Gastrocnemius medialis (tissue), 4 donors: Measurements from ENCODE around the gene ZNF668. TPM values are rescaled to one million over a fixed set of nuclear protein-coding genes. Genes with fewer than 3 reads are reported as not detected.
A peak's percentile ranks its signal among the peaks of the same experiment; 100 is the strongest.

Experiments used
- ATAC-seq, 2 donors: fragments of 150-250 bp; one replicate each; pipeline ENCODE4 v1.9.1; 2016
- DNase-seq, 2 donors: peaks; one replicate each; pipeline ENCODE4 v3.0.0-alpha.2; 2019
- H3K27ac ChIP-seq, 4 donors: fragments of 200-600 bp; sonication (generic); 1 replicate in 1 of 4; 2 replicates in 3 of 4; pipeline ENCODE4 v1.5.1; 2016 to 2018; ENCODE audit warnings: mild to moderate bottlenecking in 2 of 4, moderate library complexity in 1 of 4
- H3K27me3 ChIP-seq, 3 donors: fragments of 200-600 bp; sonication (generic) in 2 of 3; 1 replicate in 1 of 3; 2 replicates in 2 of 3; pipeline versions ENCODE4 v1.5.1 to v1.6.0; 2016 to 2019; ENCODE audit warnings: mild to moderate bottlenecking in 1 of 3, moderate library complexity in 1 of 3
- H3K36me3 ChIP-seq, 2 donors: fragments of 200-600 bp; sonication (generic) in 1 of 2; one replicate each; pipeline ENCODE4 v1.5.1; 2017 to 2018
- H3K4me1 ChIP-seq, 2 donors: fragments of 200-600 bp; sonication (generic) in 1 of 2; one replicate each; pipeline ENCODE4 v1.5.1; 2016 to 2017; ENCODE audit warnings: mild to moderate bottlenecking in 2 of 2
- H3K4me3 ChIP-seq, 4 donors: fragments of 200-600 bp; sonication (generic) in 3 of 4; 1 replicate in 1 of 4; 2 replicates in 3 of 4; pipeline ENCODE4 v1.5.1; 2016 to 2019; ENCODE audit warnings: mild to moderate bottlenecking in 2 of 4
- H3K9me3 ChIP-seq, 3 donors: fragments of 200-600 bp; sonication (generic) in 2 of 3; 1 replicate in 1 of 3; 2 replicates in 2 of 3; pipeline ENCODE4 v1.5.1; 2016 to 2019
- POLR2A ChIP-seq, 2 donors: fragments of 450-650 bp; IDR thresholded peaks; one replicate each; pipeline ENCODE4 v1.6.1; 2017; ENCODE audit warnings: antibody characterized with exemption in 2 of 2, mild to moderate bottlenecking in 2 of 2, moderate library complexity in 2 of 2
- in situ Hi-C, 4 donors: fragments of 200-750 bp; cut with MboI; loops; one replicate each; pipeline versions ENCODE4 v1.15.0 to v1.8.0; 2017; ENCODE audit warnings: low sequenced_read_pairs in 4 of 4
- intact Hi-C: fragments of 100-400 bp; cut with DNase I; formaldehyde crosslinking; loops from one replicate; pipeline ENCODE4 v1.15.1; 2023; ENCODE audit warnings: low total_unique reads
- total RNA-seq, 4 donors: library from RNA; depleted of rRNA; stranded (reverse); fragments of >200 nt; gene quantifications; one replicate each; pipeline versions ENCODE4 v1.1.0 to v1.2.3, GENCODE V29; 2016
- TF ChIP-seq, protein P1 (sequence below), 5 experiments: fragments of 450-650 bp in 3 of 5; fragments of 200-600 bp in 2 of 5; sonication (generic) in 2 of 5; IDR thresholded peaks in 4 of 5; conservative IDR thresholded peaks in 1 of 5; 1 replicate in 4 of 5; 2 replicates in 1 of 5; pipeline ENCODE4 v1.5.1; 2016 to 2019; ENCODE audit warnings: antibody characterized with exemption in 5 of 5, mild to moderate bottlenecking in 3 of 5, moderate library complexity in 3 of 5

Gene ZNF668
- total RNA-seq, 4 donors from 2014 or later = 6.6 to 16.0 (median 11.0) TPM

GRCh38 chr16:31111881-31112466, 37.9 kb upstream of the ZNF668 start:
- ATAC-seq (no peak), DNase-seq (no peak)
- no peak for TF ChIP-seq POLR2A (IDR thresholded peaks at IDR 0.05)
- TF ChIP-seq, protein P1, sequence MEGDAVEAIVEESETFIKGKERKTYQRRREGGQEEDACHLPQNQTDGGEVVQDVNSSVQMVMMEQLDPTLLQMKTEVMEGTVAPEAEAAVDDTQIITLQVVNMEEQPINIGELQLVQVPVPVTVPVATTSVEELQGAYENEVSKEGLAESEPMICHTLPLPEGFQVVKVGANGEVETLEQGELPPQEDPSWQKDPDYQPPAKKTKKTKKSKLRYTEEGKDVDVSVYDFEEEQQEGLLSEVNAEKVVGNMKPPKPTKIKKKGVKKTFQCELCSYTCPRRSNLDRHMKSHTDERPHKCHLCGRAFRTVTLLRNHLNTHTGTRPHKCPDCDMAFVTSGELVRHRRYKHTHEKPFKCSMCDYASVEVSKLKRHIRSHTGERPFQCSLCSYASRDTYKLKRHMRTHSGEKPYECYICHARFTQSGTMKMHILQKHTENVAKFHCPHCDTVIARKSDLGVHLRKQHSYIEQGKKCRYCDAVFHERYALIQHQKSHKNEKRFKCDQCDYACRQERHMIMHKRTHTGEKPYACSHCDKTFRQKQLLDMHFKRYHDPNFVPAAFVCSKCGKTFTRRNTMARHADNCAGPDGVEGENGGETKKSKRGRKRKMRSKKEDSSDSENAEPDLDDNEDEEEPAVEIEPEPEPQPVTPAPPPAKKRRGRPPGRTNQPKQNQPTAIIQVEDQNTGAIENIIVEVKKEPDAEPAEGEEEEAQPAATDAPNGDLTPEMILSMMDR (IDR thresholded peaks at IDR 0.05 in 4 of 5, conservative IDR thresholded peaks at IDR 0.05 in 1 of 5) = no peak
- Histone ChIP-seq H3K4me3 (no peak overlapping the region), H3K4me1 (peaks cover 46 to 47% of the 10 kb centered on the region in 2 donors), H3K27me3 (no peaks in the 10 kb centered on the region), H3K27ac (peak overlapping the region; percentile 66 to 96 (median 84)), H3K9me3 (no peaks in the 10 kb centered on the region), H3K36me3 (peaks cover 0 to 31% of the 10 kb centered on the region in 2 donors)
- intact Hi-C loops (no loop called here), in situ Hi-C loops (no loop called here)

DNA sequence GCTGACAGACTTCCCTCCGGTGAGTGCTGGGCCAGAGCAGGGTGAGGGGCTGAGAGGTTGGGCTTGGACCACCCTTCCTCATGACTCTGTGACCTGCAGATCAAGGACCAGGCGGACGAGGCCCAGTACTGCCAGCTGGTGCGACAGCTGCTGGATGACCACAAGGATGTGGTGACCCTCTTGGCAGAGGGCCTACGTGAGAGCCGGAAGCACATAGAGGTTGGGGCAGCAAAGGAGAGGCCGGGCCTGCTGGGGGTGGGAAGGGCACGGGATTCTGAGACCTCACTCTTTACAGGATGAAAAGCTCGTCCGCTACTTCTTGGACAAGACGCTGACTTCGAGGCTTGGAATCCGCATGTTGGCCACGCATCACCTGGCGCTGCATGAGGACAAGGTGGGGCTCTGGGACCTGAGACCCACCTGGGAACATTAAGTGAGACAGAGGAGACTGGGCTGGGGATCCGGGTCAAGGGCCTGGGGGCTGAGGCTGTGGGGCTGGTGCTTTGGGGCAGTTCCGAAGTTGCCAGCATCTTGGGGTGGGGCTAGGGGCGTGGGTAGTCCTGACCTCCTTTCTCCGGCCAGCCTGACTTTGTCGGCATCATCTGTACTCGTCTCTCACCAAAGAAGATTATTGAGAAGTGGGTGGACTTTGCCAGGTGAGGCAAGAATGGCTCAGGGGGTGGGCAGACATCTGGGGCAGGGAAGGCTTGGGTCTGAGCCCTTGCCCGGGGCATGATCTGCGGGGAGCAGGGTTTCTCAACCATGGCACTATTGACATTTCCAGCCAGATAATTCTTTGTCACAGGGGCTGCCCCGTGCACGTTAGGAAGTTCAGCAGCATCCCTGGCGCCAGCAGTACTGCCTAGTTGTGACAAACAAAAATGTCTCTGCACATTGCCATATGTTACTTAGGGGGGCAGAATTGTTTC, 36.3 kb upstream of the ZNF668 start:
- DNase-seq (peak in 1 of 2 donors; percentile 40), ATAC-seq (no peak)
- TF ChIP-seq POLR2A (IDR thresholded peaks at IDR 0.05) = no peak
- TF ChIP-seq, protein P1 (IDR thresholded peaks at IDR 0.05 in 4 of 5, conservative IDR thresholded peaks at IDR 0.05 in 1 of 5) = no peak
- in situ Hi-C loops = no loop called here
- Histone ChIP-seq H3K4me1 (peaks cover 42 to 50% of the 10 kb centered on the region in 2 donors), H3K27me3 (no peaks in the 10 kb centered on the region), H3K9me3 (no peaks in the 10 kb centered on the region), H3K36me3 (peaks cover 0 to 31% of the 10 kb centered on the region in 2 donors), H3K27ac (peak overlapping the region; percentile 85 to 100 (median 97)), H3K4me3 (no peak overlapping the region)
- intact Hi-C loops = no loop called here

DNA sequence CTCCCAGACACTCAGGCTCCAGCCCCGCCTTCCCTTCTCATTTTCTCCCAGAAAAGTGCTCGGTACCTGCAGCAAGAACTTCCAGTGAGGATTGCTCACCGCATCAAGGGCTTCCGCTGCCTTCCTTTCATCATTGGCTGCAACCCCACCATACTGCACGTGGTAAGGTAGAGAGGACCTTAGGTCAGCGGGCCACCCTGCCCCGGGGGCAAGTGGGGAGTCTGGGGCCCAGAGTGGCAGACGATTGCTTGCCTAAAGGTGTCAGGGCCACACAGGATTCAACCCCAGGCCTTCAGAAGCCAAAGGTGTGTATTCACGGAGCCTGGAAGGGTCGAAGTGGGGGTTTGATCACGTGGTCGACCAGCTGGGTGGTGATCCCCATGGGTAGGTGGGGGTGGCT, 35.6 kb upstream of the ZNF668 start:
- TF ChIP-seq POLR2A (IDR thresholded peaks at IDR 0.05) = no peak
- TF ChIP-seq, protein P1 (IDR thresholded peaks at IDR 0.05 in 4 of 5, conservative IDR thresholded peaks at IDR 0.05 in 1 of 5) = no peak
- H3K27ac ChIP-seq = peak overlapping the region; percentile 85 to 100 (median 97)

DNA sequence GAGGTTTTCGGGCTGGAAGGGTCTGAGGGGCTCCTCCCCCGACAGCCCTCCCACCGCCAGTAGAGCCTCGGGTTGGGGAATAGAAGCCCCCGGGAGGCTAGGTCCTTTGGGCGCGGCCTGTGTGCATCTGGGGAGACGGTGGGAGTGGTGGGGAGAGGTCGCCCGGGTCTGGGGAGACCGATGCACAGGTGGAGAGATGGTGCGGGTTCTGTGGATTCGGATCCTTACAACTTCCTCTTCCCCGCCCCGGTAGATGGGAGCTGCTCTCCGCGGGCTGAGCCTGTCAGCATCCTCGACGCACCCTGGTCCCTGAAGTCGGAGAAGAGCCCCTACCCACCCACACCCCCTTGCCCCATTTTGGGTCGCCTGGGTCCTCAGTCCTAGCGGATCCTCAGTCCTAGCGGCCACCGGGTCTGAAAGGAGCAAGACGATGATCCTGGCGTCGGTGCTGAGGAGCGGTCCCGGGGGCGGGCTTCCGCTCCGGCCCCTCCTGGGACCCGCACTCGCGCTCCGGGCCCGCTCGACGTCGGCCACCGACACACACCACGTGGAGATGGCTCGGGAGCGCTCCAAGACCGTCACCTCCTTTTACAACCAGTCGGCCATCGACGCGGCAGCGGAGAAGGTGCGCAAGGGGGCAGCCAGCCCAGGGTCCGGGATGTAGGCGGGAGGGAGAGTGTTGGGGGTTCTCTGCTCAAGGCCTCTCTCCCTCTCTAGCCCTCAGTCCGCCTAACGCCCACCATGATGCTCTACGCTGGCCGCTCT, 34.9 kb upstream of the ZNF668 start:
- Histone ChIP-seq H3K4me1 (peaks cover 42 to 50% of the 10 kb centered on the region in 2 donors), H3K36me3 (peaks cover 0 to 31% of the 10 kb centered on the region in 2 donors), H3K4me3 (peak overlapping the region; percentile 74 to 98 (median 92)), H3K27me3 (no peaks in the 10 kb centered on the region), H3K27ac (peak overlapping the region; percentile 85 to 100 (median 97)), H3K9me3 (no peaks in the 10 kb centered on the region)
- no peak for DNase-seq
- TF ChIP-seq, protein P1 (IDR thresholded peaks at IDR 0.05 in 4 of 5, conservative IDR thresholded peaks at IDR 0.05 in 1 of 5) = no peak
- TF ChIP-seq POLR2A (IDR thresholded peaks at IDR 0.05) = no peak
- in situ Hi-C loops = loop anchor here in 1 of 4 donors (10.0 kb wide), 1 partner anchor 336 kb away; the partner anchor contains the start of gene ZNF843
- intact Hi-C loops = loop anchor here (5.0 kb wide), 1 partner anchor 348 kb away; the partner anchor contains the start of gene ARMC5
- no peak for ATAC-seq

More for the DNA sequence above, 35.6 kb upstream of the ZNF668 start:
- intact Hi-C loops (loop anchor here (5.0 kb wide), 1 partner anchor 348 kb away; the partner anchor contains the start of gene ARMC5), in situ Hi-C loops (loop anchor here in 1 of 4 donors (10.0 kb wide), 1 partner anchor 335 kb away; the partner anchor contains the start of gene ZNF843)
- no peaks in the 10 kb centered on the region for H3K27me3 ChIP-seq
- peak overlapping the region in 1 of 4 donors; percentile 74 for H3K4me3 ChIP-seq
- peaks cover 42 to 50% of the 10 kb centered on the region in 2 donors for H3K4me1 ChIP-seq
- ATAC-seq (no peak), DNase-seq (no peak)
- H3K9me3 ChIP-seq = no peaks in the 10 kb centered on the region
- H3K36me3 ChIP-seq = peaks cover 0 to 31% of the 10 kb centered on the region in 2 donors
